Endothelial cell of umbilical vein (primary cell): Measurements from ENCODE around the gene ANKRD63. TPM values are rescaled to one million over a fixed set of nuclear protein-coding genes. Genes with fewer than 3 reads are reported as not detected.

Experiments used
- BruUV-seq: library from RNA; stranded (reverse); fragments of 400-500 nt; replicated peaks from 2 replicates; lab custom pipeline; 2021; lab: Mats Ljungman, UMichigan
- CTCF ChIA-PET: fragments of 300-600, 350-600 bp; sonication (Branson Sonifier 250); formaldehyde crosslinking; loops from one replicate; lab custom pipeline; 2021; ENCODE audit warnings: antibody characterized with exemption, inconsistent platforms; lab: Charles Lee
- POLR2A ChIA-PET: fragments of 300-600, 350-600 bp; sonication (Branson Sonifier 250); formaldehyde crosslinking; loops from one replicate; lab custom pipeline; 2021; ENCODE audit warnings: antibody characterized with exemption, inconsistent platforms; lab: Charles Lee
- DNase-seq: peaks from one replicate; pipeline ENCODE4 v3.0.0-alpha.2; 2011; ENCODE audit warnings: low read depth, low spot score
- FAIRE-seq: peaks from 2 replicates; lab custom pipeline; 2011; peaks lifted over from hg19 to GRCh38; lab: Jason Lieb, UNC
- H2AFZ ChIP-seq: 2 replicates; pipeline ENCODE4 v1.6.0; 2012; ENCODE audit warnings: low read depth, low read length, control low read depth, inconsistent platforms
- H3K27ac ChIP-seq: 2 replicates; pipeline ENCODE4 v1.5.1; 2011; ENCODE audit warnings: low read depth, mild to moderate bottlenecking, control low read depth, low read length, moderate library complexity; ENCODE audit not compliant: insufficient read depth
- H3K27me3 ChIP-seq, 2 experiments: 2 replicates each; pipeline versions ENCODE4 v1.6.0 to v1.6.1; 2011; ENCODE audit warnings: low read length in 2 of 2, mixed read lengths in 1 of 2; ENCODE audit not compliant: control insufficient read depth in 2 of 2, insufficient read depth in 2 of 2
- H3K36me3 ChIP-seq, 2 experiments: 2 replicates in 1 of 2; 3 replicates in 1 of 2; pipeline ENCODE4 v1.5.1; 2011; ENCODE audit warnings: low read length in 2 of 2, mild to moderate bottlenecking in 1 of 2, moderate library complexity in 1 of 2; ENCODE audit not compliant: control insufficient read depth in 2 of 2, insufficient read depth in 2 of 2; ENCODE audit errors: extremely low read depth in 1 of 2
- H3K4me1 ChIP-seq: 3 replicates; pipeline ENCODE4 v1.5.1; 2011; ENCODE audit warnings: mild to moderate bottlenecking, low read length; ENCODE audit not compliant: control insufficient read depth, insufficient read depth; ENCODE audit errors: extremely low read depth
- H3K4me2 ChIP-seq: 2 replicates; pipeline ENCODE4 v1.6.1; 2011; ENCODE audit warnings: low read length, control low read depth, mixed read lengths; ENCODE audit not compliant: insufficient read depth
- H3K4me3 ChIP-seq, 3 experiments: fragments of 200-600 bp in 1 of 3; sonication (generic), shearing (Covaris generic) in 1 of 3; replicated peaks in 1 of 3; 2 replicates each; pipeline ENCODE4 v1.5.1; 2011 to 2016; ENCODE audit warnings: control low read depth in 3 of 3, low read length in 3 of 3, mild to moderate bottlenecking in 2 of 3, inconsistent platforms in 1 of 3, low read depth in 1 of 3, moderate library complexity in 1 of 3; ENCODE audit not compliant: insufficient read depth in 1 of 3
- H3K79me2 ChIP-seq: 2 replicates; pipeline ENCODE4 v1.6.0; 2012; ENCODE audit warnings: low read length, inconsistent platforms; ENCODE audit not compliant: control insufficient read depth, insufficient read depth
- H3K9ac ChIP-seq: replicated peaks from 2 replicates; pipeline ENCODE3; 2011; ENCODE audit warnings: low read length, control low read depth; ENCODE audit not compliant: insufficient read depth; ENCODE audit errors: extremely low read depth
- H3K9me1 ChIP-seq: replicated peaks from 3 replicates; pipeline ENCODE4 v1.6.0; 2011; ENCODE audit warnings: mild to moderate bottlenecking, low read length; ENCODE audit not compliant: control insufficient read depth, insufficient read depth; ENCODE audit errors: extremely low read depth
- H3K9me3 ChIP-seq: replicated peaks from 2 replicates; pipeline ENCODE4 v1.5.1; 2012; ENCODE audit warnings: low read length, inconsistent platforms; ENCODE audit not compliant: control insufficient read depth, insufficient read depth
- H4K20me1 ChIP-seq: replicated peaks from 2 replicates; pipeline ENCODE3; 2011; ENCODE audit warnings: mild to moderate bottlenecking, low read length; ENCODE audit not compliant: control insufficient read depth, insufficient read depth; ENCODE audit errors: extremely low read depth
- CTCF ChIP-seq, 2 donors: IDR thresholded peaks; 1 replicate in 1 of 2; 2 replicates in 1 of 2; pipeline ENCODE4 v1.5.1; 2011; ENCODE audit warnings: low read length in 2 of 2, mild to moderate bottlenecking in 2 of 2, moderate library complexity in 2 of 2, control low read depth in 1 of 2, inconsistent platforms in 1 of 2, low read depth in 1 of 2; ENCODE audit not compliant: insufficient read depth in 1 of 2; ENCODE audit errors: extremely low read depth in 1 of 2
- EZH2 ChIP-seq: IDR thresholded peaks from 2 replicates; pipeline ENCODE4 v1.6.1; 2012; ENCODE audit warnings: borderline replicate concordance, low read depth, mild to moderate bottlenecking, moderate library complexity, low read length, inconsistent platforms; ENCODE audit not compliant: severe bottlenecking
- FOS ChIP-seq: IDR thresholded peaks from 2 replicates; pipeline ENCODE4 v1.6.1; 2011; ENCODE audit warnings: mild to moderate bottlenecking, low read length, moderate library complexity, borderline replicate concordance; ENCODE audit not compliant: insufficient read depth
- GATA2 ChIP-seq: IDR thresholded peaks from 2 replicates; pipeline ENCODE4 v1.7.0; 2011; ENCODE audit warnings: low read depth, mild to moderate bottlenecking, moderate library complexity, mixed read lengths, low read length; ENCODE audit not compliant: insufficient read length, insufficient read depth
- JUN ChIP-seq: IDR thresholded peaks from 2 replicates; pipeline ENCODE4 v1.6.1; 2011; ENCODE audit warnings: borderline replicate concordance, low read depth; ENCODE audit not compliant: insufficient read length, insufficient read depth
- MAX ChIP-seq: IDR thresholded peaks from 2 replicates; pipeline ENCODE4 v1.6.1; 2011; ENCODE audit not compliant: insufficient read depth, insufficient read length
- MYC ChIP-seq: IDR thresholded peaks from one replicate; pipeline ENCODE4 v1.6.1; 2011; ENCODE audit warnings: mild to moderate bottlenecking, low read depth, low read length
- POLR2A ChIP-seq: IDR thresholded peaks from 2 replicates; pipeline ENCODE4 v1.6.1; 2012; ENCODE audit warnings: low read depth, mild to moderate bottlenecking, control low read depth, low read length
- POLR2AphosphoS5 ChIP-seq: IDR thresholded peaks from 2 replicates; pipeline ENCODE4 v1.6.1; 2012; ENCODE audit warnings: low read depth, mild to moderate bottlenecking, control low read depth, low read length, moderate library complexity; ENCODE audit not compliant: insufficient read depth
- dilution Hi-C: fragments of 300-500 bp; cut with MboI; formaldehyde crosslinking; loops from one replicate; pipeline ENCODE4 v1.15.0; 2019; ENCODE audit warnings: low sequenced_read_pairs; ENCODE audit not compliant: extremely low pct_ligation_motif_present
- intact Hi-C: fragments of 100-400 bp; cut with micrococcal nuclease; formaldehyde crosslinking; loops from one replicate; pipeline ENCODE4 v1.10.0; 2022
- polyA plus RNA-seq, 4 experiments: library from polyadenylated mRNA; depleted of rRNA in 3 of 4; stranded (reverse) in 3 of 4; unstranded in 1 of 4; fragments of >200 nt; gene quantifications; 2 replicates each; pipeline versions ENCODE4 v1.2.1 to v1.2.3, GENCODE V29; 2011 to 2012; ENCODE audit warnings: missing spikeins in 1 of 4
- total RNA-seq: library from RNA; stranded (reverse); gene quantifications from 2 replicates; pipeline ENCODE4 v1.2.3, GENCODE V29; 2021

The ANKRD63 gene
- total and polyA plus RNA-seq, 2 donors (not counting 3 experiments of a cell fraction or from before 2014, with no cell fraction given), result not detected

GRCh38 chr15:40295297-40295696 lies 12.4 kb upstream of the ANKRD63 start:
- no TSS peak for BruUV-seq
- Histone ChIP-seq H3K27ac (no peak overlapping the region), H3K4me1 (no peaks in the 10 kb centered on the region), H3K9me1 (no peaks in the 10 kb centered on the region), H3K4me3 (no peak overlapping the region), H3K27me3 (peaks cover 0 to 27% of the 10 kb centered on the region in 2 experiments), H2AFZ (no peak overlapping the region), H3K79me2 (no peaks in the 10 kb centered on the region), H3K36me3 (no peaks in the 10 kb centered on the region), H3K4me2 (no peak overlapping the region), H3K9ac (no peak overlapping the region), H3K9me3 (no peaks in the 10 kb centered on the region), H4K20me1 (no peaks in the 10 kb centered on the region)
- FAIRE-seq (no peak), DNase-seq (no peak)
- dilution Hi-C loops (no loop called here), intact Hi-C loops (no loop called here)
- CTCF ChIA-PET, result interaction anchor here (1.2 kb wide), 2 partner anchors 16 to 20 kb away, joined by 5 read pairs; no protein-coding TSS in a partner anchor
- TF ChIP-seq MAX (no peak), POLR2A (no peak), EZH2 (no peak), MYC (no peak), CTCF (IDR thresholded peaks at IDR 0.05; ENCODE audit: extremely low read depth in 1 of 2, insufficient read depth in 1 of 2, low read depth in 1 of 2, low read length in 2 of 2) (no peak), FOS (no peak), JUN (no peak), GATA2 (no peak), POLR2AphosphoS5 (no peak)
- POLR2A ChIA-PET, result no interaction called here
